ENCODE results near the gene C17orf58. TPM values are rescaled to one million over a fixed set of nuclear protein-coding genes. Genes with fewer than 3 reads are reported as not detected.
A peak's percentile ranks its signal among the peaks of the same experiment; 100 is the strongest.

The C17orf58 gene
- polyA plus RNA-seq, 1 of the 3 experiments (the other 2 are of a cell fraction): 21.2 TPM

GRCh38 chr17:67994817-67995569, 1.3 kb downstream of the C17orf58 start (continued):
- 0 out of 2 replicates have a peak, but pooled peaks have one; percentile 18 for TF ChIP-seq ZBTB33 (IDR thresholded peaks at IDR 0.05; ENCODE audit: borderline replicate concordance, low read depth)
- TF ChIP-seq CHD2 (IDR thresholded peaks at IDR 0.05; ENCODE audit: low read length, partially characterized antibody): no peak
- TF ChIP-seq SMC3 (IDR thresholded peaks at IDR 0.05; ENCODE audit: low read depth, low read length): no peak
- TF ChIP-seq RXRA (IDR thresholded peaks at IDR 0.05; ENCODE audit: borderline replicate concordance, low read depth): peak; percentile 90
- TF ChIP-seq NFIC (IDR thresholded peaks at IDR 0.05; ENCODE audit: borderline replicate concordance): peak; percentile 74
- no peak for TF ChIP-seq USF2 (IDR thresholded peaks at IDR 0.05; ENCODE audit: borderline replicate concordance, low read depth, low read length)
- TF ChIP-seq TCF12 (IDR thresholded peaks at IDR 0.05): peak; percentile 73
- 0 out of 2 replicates have a peak, but pooled peaks have one; percentile 12 for TF ChIP-seq GATA2 (CRISPR knock-in tag; IDR thresholded peaks at IDR 0.05)

- Histone ChIP-seq H3K9me2 (no peaks in the 10 kb centered on the region), H2AFZ (ENCODE audit: low read depth) (peak overlapping the region; percentile 95), H3K79me2 (ENCODE audit: insufficient read depth) (0 out of 2 replicates have a peak, but pooled peaks cover 6% of the 10 kb centered on the region), H3K9me3 (no peaks in the 10 kb centered on the region), H3K4me3 (ENCODE audit: low read depth in 2 of 2, low read length in 1 of 2) (peak overlapping the region; percentile 56 to 82), H3F3A (replicated peaks; ENCODE audit: insufficient read depth) (peaks cover 37% of the 10 kb centered on the region), H3K4me2 (peak overlapping the region; percentile 88), H3K27me3 (ENCODE audit: insufficient read depth) (no peaks in the 10 kb centered on the region), H4K20me1 (ENCODE audit: insufficient read depth) (no peaks in the 10 kb centered on the region), H3K4me1 (ENCODE audit: control insufficient read depth in 1 of 2, insufficient read depth in 2 of 2, low read depth in 1 of 2, low read length in 1 of 2) (peaks cover 6 to 23% of the 10 kb centered on the region in 2 experiments), H3K27ac (ENCODE audit: low read depth in 2 of 2, low read length in 1 of 2) (peak overlapping the region; percentile 86 to 87), H3K9ac (peak overlapping the region; percentile 82), H3K36me3 (replicated peaks in 1 of 2; ENCODE audit: control insufficient read depth in 1 of 2, insufficient read depth in 2 of 2, low read length in 1 of 2) (peaks cover 0 to 5% of the 10 kb centered on the region in 2 experiments)
- TF ChIP-seq FOXM1 (IDR thresholded peaks at IDR 0.05; ENCODE audit: low read depth): no peak
- TF ChIP-seq USF2 (IDR thresholded peaks at IDR 0.05; ENCODE audit: borderline replicate concordance, low read depth, low read length): no peak
- TF ChIP-seq JUND (IDR thresholded peaks at IDR 0.05): no peak
- no peak for TF ChIP-seq FOXJ3 (CRISPR knock-in tag; IDR thresholded peaks at IDR 0.05)
- TF ChIP-seq MAX (IDR thresholded peaks at IDR 0.05; ENCODE audit: low read depth): peak; percentile 40; the same call in 1 of the 2 replicates
- TF ChIP-seq RXRA (IDR thresholded peaks at IDR 0.05; ENCODE audit: borderline replicate concordance, low read depth): no peak
- TF ChIP-seq CHD2 (IDR thresholded peaks at IDR 0.05; ENCODE audit: low read length, partially characterized antibody): no peak
- no peak for TF ChIP-seq RAD21 (IDR thresholded peaks at IDR 0.05; ENCODE audit: low read length)
- TF ChIP-seq SIN3A (IDR thresholded peaks at IDR 0.05; ENCODE audit: borderline replicate concordance, low read depth, low read length): no peak
- peak; percentile 4; the same call in 1 of the 2 replicates for TF ChIP-seq GABPA (IDR thresholded peaks at IDR 0.05; ENCODE audit: low read depth)
- no peak for TF ChIP-seq REST (IDR thresholded peaks at IDR 0.05; ENCODE audit: low read depth, low read length)
- POLR2A ChIA-PET: interaction anchor here (0.5 to 1.3 kb wide), 4 partner anchors 26 to 84 kb away, joined by 4 to 6 read pairs (median 4); no protein-coding TSS in a partner anchor
- WGBS (ENCODE audit: low lambda C conversion rate): 12% methylated on average over 21 of the region's 21 CpGs
- CTCF ChIA-PET: interaction anchor here (1.0 to 1.5 kb wide), 4 partner anchors 8 to 159 kb away, joined by 3 to 9 read pairs (median 4); no protein-coding TSS in a partner anchor
- DNase-seq: peak; percentile 71
Observed at GRCh38 chr17:67993998-67994361, 2.3 kb downstream of the C17orf58 start.
